Karpas-422 (cell line): ENCODE results near the gene GSPT1. TPM values are rescaled to one million over a fixed set of nuclear protein-coding genes. Genes with fewer than 3 reads are reported as not detected.
"Not testable (repeated sequence)": the region's sequence is repeated elsewhere in the genome, so short reads cannot be mapped to it uniquely, and the experiment has no call there.

Source experiments
- DNase-seq: peaks from one replicate; pipeline ENCODE4 v3.0.0-alpha.2; 2015
- H2AFZ ChIP-seq: fragments of 200-600 bp; sonication (generic); 2 replicates; pipeline ENCODE4 v1.6.1; 2014; ENCODE audit warnings: antibody characterized with exemption, low read length, mixed read lengths
- H3K27ac ChIP-seq: fragments of 200-600 bp; sonication (generic); 2 replicates; pipeline ENCODE4 v1.5.1; 2014; ENCODE audit warnings: mild to moderate bottlenecking, low read length, moderate library complexity
- H3K27me3 ChIP-seq: fragments of 200-600 bp; sonication (generic); 2 replicates; pipeline ENCODE4 v1.6.1; 2014; ENCODE audit warnings: low read length, mixed read lengths
- H3K36me3 ChIP-seq: fragments of 200-600 bp; sonication (generic); 2 replicates; pipeline ENCODE4 v1.6.1; 2014; ENCODE audit warnings: low read length, mixed read lengths; ENCODE audit not compliant: insufficient read depth
- H3K4me1 ChIP-seq: fragments of 200-600 bp; sonication (generic); 2 replicates; pipeline ENCODE4 v1.6.1; 2014; ENCODE audit warnings: mild to moderate bottlenecking, low read length, mixed read lengths
- H3K4me2 ChIP-seq: fragments of 200-600 bp; sonication (generic); 2 replicates; pipeline ENCODE4 v1.6.1; 2014; ENCODE audit warnings: low read length, low read depth, mild to moderate bottlenecking; ENCODE audit not compliant: poor library complexity, severe bottlenecking
- H3K4me3 ChIP-seq: fragments of 200-600 bp; sonication (generic); 2 replicates; pipeline ENCODE4 v1.5.1; 2014; ENCODE audit warnings: mild to moderate bottlenecking, antibody characterized with exemption, low read length, mixed read lengths
- H3K79me2 ChIP-seq: fragments of 200-600 bp; sonication (generic); 2 replicates; pipeline ENCODE4 v1.6.1; 2014; ENCODE audit warnings: mild to moderate bottlenecking, low read length, mixed read lengths
- H3K9ac ChIP-seq: fragments of 200-600 bp; sonication (generic); 2 replicates; pipeline ENCODE4 v1.6.0; 2014; ENCODE audit warnings: low read length
- H3K9me2 ChIP-seq: fragments of 200-600 bp; sonication (generic), shearing (Covaris generic); replicated peaks from 2 replicates; pipeline ENCODE4 v1.6.0; 2014; ENCODE audit warnings: mild to moderate bottlenecking, low read length, moderate library complexity; ENCODE audit not compliant: insufficient read depth
- H3K9me3 ChIP-seq: fragments of 300-700, 200-600 bp; sonication (generic); 2 replicates; pipeline ENCODE4 v1.6.1; 2014; ENCODE audit warnings: low read length, mixed read lengths
- H4K20me1 ChIP-seq: fragments of 200-600 bp; sonication (generic); 2 replicates; pipeline ENCODE4 v1.6.1; 2014; ENCODE audit warnings: mild to moderate bottlenecking, antibody characterized with exemption, low read length, low read depth; ENCODE audit not compliant: insufficient read depth
- small RNA-seq: library from RNA; depleted of rRNA; stranded (forward); fragments of <200 nt; gene quantifications from one replicate; pipeline ENCODE3, GENCODE V24; 2014
- total RNA-seq: library from RNA; depleted of rRNA; stranded (reverse); fragments of >200 nt; shearing (Covaris generic); gene quantifications from 2 replicates; pipeline ENCODE4 v1.2.3, GENCODE V29; 2014; ENCODE audit warnings: low replicate concordance; rRNA removed

The GSPT1 gene
- total RNA-seq, 1 experiment from 2014 or later: 80.2 TPM

DNA sequence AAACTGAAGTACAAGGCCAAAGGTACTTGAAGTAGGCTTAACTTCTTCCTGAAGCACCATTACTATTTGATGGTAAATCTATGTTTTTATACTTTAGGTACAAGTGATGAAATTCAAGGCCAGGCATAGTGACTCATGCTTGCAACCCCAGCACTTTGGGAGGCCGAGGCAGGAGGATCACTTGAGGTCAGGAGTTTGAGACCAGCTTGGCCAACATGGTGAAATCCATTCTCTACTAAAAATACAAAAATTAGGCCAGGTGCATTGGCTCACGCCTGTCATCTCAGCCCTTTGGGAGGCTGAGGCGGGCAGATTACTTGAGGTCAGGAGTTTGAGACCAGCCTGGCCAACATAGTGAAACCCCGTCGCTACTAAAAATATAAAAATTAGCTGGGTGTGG lies 92.1 kb downstream of the GSPT1 start:
- H4K20me1 ChIP-seq, DNase-seq, H3K9ac ChIP-seq, H3K27ac ChIP-seq, H3K4me1 ChIP-seq, H3K9me2 ChIP-seq, H3K79me2 ChIP-seq, H3K4me3 ChIP-seq, H2AFZ ChIP-seq, H3K27me3 ChIP-seq, H3K9me3 ChIP-seq, H3K4me2 ChIP-seq, H3K36me3 ChIP-seq: not testable (repeated sequence)

DNA sequence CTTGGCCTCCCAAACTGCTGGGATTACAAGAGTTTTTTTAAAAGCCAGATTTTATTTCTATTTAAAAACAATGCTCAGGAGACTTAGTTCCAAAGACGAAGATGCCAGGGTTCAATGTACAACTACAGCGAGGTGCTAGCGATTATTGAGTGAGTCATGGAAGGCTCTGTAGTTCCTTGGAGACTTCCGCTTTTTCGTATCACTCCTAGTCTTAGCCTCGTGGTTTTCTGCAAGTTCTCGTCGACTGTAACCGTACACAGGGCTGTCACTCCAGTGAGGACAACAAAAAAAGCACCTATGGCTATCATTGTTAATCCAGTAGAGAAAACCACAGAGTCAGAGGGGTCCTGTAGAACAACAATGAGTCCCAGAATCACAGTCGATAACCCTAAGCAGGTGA lies 96.0 kb downstream of the GSPT1 start:
- no peak overlapping the region for H3K4me3 ChIP-seq
- no peaks in the 10 kb centered on the region for H3K4me1 ChIP-seq
- no peak for DNase-seq
- H3K79me2 ChIP-seq: no peaks in the 10 kb centered on the region
- H3K9me3 ChIP-seq: no peaks in the 10 kb centered on the region
- H3K4me2 ChIP-seq: no peak overlapping the region
- H3K36me3 ChIP-seq: no peaks in the 10 kb centered on the region
- H2AFZ ChIP-seq: no peak overlapping the region
- no peak overlapping the region for H3K27ac ChIP-seq
- H3K27me3 ChIP-seq: no peaks in the 10 kb centered on the region
- H4K20me1 ChIP-seq: no peaks in the 10 kb centered on the region
- no peaks in the 10 kb centered on the region for H3K9me2 ChIP-seq
- no peak overlapping the region for H3K9ac ChIP-seq

DNA sequence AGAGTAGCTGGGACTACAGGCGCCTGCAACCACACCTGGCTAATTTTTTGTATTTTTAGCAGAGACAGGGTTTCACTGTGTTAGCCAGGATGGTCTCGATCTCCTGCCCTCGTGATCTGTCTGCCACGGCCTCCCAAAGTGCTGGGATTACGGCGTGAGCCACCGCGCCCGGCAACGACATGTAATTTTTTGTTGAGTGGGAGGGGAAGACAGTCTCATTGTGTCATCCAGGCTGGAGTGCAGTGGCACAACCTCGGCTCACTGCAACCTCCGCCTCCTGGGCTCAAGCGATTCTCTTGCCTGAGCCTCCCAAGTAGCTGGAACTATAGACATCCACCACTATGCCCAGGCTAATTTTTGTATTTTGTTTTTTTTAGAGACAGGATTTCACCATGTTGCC lies 96.8 kb downstream of the GSPT1 start:
- H3K4me2 ChIP-seq, H3K36me3 ChIP-seq, H3K9me2 ChIP-seq, H3K9me3 ChIP-seq, DNase-seq, H4K20me1 ChIP-seq, H3K79me2 ChIP-seq, H3K9ac ChIP-seq, H3K27ac ChIP-seq, H2AFZ ChIP-seq, H3K4me1 ChIP-seq, H3K4me3 ChIP-seq, H3K27me3 ChIP-seq: not testable (repeated sequence)

Small RNAs within 50 kb of the gene (small RNA-seq; reads per million reads assigned to genes)
- gene AC007216.5 (not detected), gene COX6CP1 (5.7 reads per million, percentile 82 among the genes with 10 or more reads in this experiment)

Other genes with a start within 250 kb of the GSPT1 start
- 27.4 and 34.2 TPM in 2 replicates for gene SNN, start 247.5 kb downstream of the GSPT1 start, total RNA-seq
- gene TXNDC11, start 173.1 kb downstream of the GSPT1 start, total RNA-seq: 28.5 and 49.6 TPM in 2 replicates
- 28.4 and 54.9 TPM in 2 replicates for gene ZC3H7A, start 118.7 kb downstream of the GSPT1 start, total RNA-seq
- gene RSL1D1, start 64.4 kb downstream of the GSPT1 start, total RNA-seq: 171 and 183 TPM in 2 replicates
- gene NPIPB2, start 26.1 kb upstream of the GSPT1 start, total RNA-seq: 4.5 and 17.6 TPM in 2 replicates
- gene TNFRSF17, start 49.3 kb upstream of the GSPT1 start, total RNA-seq: 6.2 and 24.0 TPM in 2 replicates
- gene SNX29, start 60.8 kb upstream of the GSPT1 start, total RNA-seq: 13.2 and 26.8 TPM in 2 replicates